Measurements from ENCODE around the gene RELL1. TPM values are rescaled to one million over a fixed set of nuclear protein-coding genes. Genes with fewer than 3 reads are reported as not detected.

The RELL1 gene
- total and polyA plus RNA-seq, 10 of the 15 experiments (the other 5 are each of a cell fraction or from before 2014, with no cell fraction given) = 0.20 to 10.9 (median 3.9) TPM

GRCh38 chr4:37686373-37687193 is at the start of gene RELL1 (continued):
- TF ChIP-seq HDAC2 (IDR thresholded peaks at IDR 0.05) (no peak), SUZ12 (IDR thresholded peaks at IDR 0.05; ENCODE audit: unreplicated experiment) (no peak), IKZF1 (conservative IDR thresholded peaks at IDR 0.05) (no peak; the same call in none of the 2 replicates), SP1 (IDR thresholded peaks at IDR 0.05; ENCODE audit: low read depth, low read length) (peak; percentile 74), NRF1 (conservative IDR thresholded peaks at IDR 0.05; ENCODE audit: low read depth, low read length) (no peak), TAF1 (IDR thresholded peaks at IDR 0.05; ENCODE audit: borderline replicate concordance, low read depth, low read length) (no peak), YY1 (IDR thresholded peaks at IDR 0.05; ENCODE audit: low read depth, low read length) (no peak; the same call in 1 of the 2 replicates), CREM (IDR thresholded peaks at IDR 0.05; ENCODE audit: low read depth) (peak; percentile 2; the same call in 1 of the 2 replicates), NR2C2 (IDR thresholded peaks at IDR 0.05; ENCODE audit: borderline replicate concordance, control insufficient read depth, insufficient read length, low read depth) (no peak), SMAD5 (IDR thresholded peaks at IDR 0.05; ENCODE audit: low read depth) (no peak), SMC3 (IDR thresholded peaks at IDR 0.05; ENCODE audit: borderline replicate concordance, low read length) (no peak), PAX5 (IDR thresholded peaks at IDR 0.05; ENCODE audit: borderline replicate concordance, low read depth, low read length) (no peak), ZNF274 (IDR thresholded peaks at IDR 0.05; ENCODE audit: insufficient read depth, insufficient read length) (no peak), EGR1 (IDR thresholded peaks at IDR 0.05; ENCODE audit: borderline replicate concordance in 1 of 2, low read depth in 2 of 2, low read length in 2 of 2) (no peak), ZBTB4 (CRISPR knock-in tag; IDR thresholded peaks at IDR 0.05) (no peak)
- TF ChIP-seq, protein P1, sequence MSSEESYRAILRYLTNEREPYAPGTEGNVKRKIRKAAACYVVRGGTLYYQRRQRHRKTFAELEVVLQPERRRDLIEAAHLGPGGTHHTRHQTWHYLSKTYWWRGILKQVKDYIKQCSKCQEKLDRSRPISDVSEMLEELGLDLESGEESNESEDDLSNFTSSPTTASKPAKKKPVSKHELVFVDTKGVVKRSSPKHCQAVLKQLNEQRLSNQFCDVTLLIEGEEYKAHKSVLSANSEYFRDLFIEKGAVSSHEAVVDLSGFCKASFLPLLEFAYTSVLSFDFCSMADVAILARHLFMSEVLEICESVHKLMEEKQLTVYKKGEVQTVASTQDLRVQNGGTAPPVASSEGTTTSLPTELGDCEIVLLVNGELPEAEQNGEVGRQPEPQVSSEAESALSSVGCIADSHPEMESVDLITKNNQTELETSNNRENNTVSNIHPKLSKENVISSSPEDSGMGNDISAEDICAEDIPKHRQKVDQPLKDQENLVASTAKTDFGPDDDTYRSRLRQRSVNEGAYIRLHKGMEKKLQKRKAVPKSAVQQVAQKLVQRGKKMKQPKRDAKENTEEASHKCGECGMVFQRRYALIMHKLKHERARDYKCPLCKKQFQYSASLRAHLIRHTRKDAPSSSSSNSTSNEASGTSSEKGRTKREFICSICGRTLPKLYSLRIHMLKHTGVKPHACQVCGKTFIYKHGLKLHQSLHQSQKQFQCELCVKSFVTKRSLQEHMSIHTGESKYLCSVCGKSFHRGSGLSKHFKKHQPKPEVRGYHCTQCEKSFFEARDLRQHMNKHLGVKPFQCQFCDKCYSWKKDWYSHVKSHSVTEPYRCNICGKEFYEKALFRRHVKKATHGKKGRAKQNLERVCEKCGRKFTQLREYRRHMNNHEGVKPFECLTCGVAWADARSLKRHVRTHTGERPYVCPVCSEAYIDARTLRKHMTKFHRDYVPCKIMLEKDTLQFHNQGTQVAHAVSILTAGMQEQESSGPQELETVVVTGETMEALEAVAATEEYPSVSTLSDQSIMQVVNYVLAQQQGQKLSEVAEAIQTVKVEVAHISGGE (CRISPR knock-in tag; IDR thresholded peaks at IDR 0.05) = no peak
- TF ChIP-seq, protein P2, sequence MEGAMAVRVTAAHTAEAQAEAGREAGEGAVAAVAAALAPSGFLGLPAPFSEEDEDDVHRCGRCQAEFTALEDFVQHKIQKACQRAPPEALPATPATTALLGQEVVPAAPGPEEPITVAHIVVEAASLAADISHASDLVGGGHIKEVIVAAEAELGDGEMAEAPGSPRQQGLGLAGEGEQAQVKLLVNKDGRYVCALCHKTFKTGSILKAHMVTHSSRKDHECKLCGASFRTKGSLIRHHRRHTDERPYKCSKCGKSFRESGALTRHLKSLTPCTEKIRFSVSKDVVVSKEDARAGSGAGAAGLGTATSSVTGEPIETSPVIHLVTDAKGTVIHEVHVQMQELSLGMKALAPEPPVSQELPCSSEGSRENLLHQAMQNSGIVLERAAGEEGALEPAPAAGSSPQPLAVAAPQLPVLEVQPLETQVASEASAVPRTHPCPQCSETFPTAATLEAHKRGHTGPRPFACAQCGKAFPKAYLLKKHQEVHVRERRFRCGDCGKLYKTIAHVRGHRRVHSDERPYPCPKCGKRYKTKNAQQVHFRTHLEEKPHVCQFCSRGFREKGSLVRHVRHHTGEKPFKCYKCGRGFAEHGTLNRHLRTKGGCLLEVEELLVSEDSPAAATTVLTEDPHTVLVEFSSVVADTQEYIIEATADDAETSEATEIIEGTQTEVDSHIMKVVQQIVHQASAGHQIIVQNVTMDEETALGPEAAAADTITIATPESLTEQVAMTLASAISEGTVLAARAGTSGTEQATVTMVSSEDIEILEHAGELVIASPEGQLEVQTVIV (IDR thresholded peaks at IDR 0.05; ENCODE audit: borderline replicate concordance, partially characterized antibody) = peak; percentile 28
